ENCODE results near the gene ATP8B1.

- TF ChIP-seq CTCF (IDR thresholded peaks at IDR 0.05) (no peak), POLR2A (IDR thresholded peaks at IDR 0.05) (no peak)
These were observed 74.1 kb downstream of the ATP8B1 start for GRCh38 chr18:57728941-57729511.

Data from testis (tissue), 2 donors.